Liver (tissue), 9 donors: ENCODE measurements around the gene CNDP2. TPM values are rescaled to one million over a fixed set of nuclear protein-coding genes. Genes with fewer than 3 reads are reported as not detected.

ENCODE experiments used
- DNase-seq: peaks from one replicate; pipeline ENCODE4 v3.0.0-alpha.2; 2017; ENCODE audit warnings: low spot score
- H3K27ac ChIP-seq, 2 donors: one replicate each; pipeline ENCODE4 v1.7.0; 2013; ENCODE audit warnings: inconsistent platforms in 2 of 2, low read length in 2 of 2, control low read depth in 1 of 2, low read depth in 1 of 2, mild to moderate bottlenecking in 1 of 2
- H3K27me3 ChIP-seq, 4 donors: one replicate each; pipeline versions ENCODE4 v1.6.1 to v1.7.0; 2013; ENCODE audit warnings: low read length in 3 of 4, inconsistent platforms in 1 of 4, mild to moderate bottlenecking in 1 of 4, moderate library complexity in 1 of 4; ENCODE audit not compliant: control insufficient read depth in 4 of 4, insufficient read depth in 4 of 4
- H3K36me3 ChIP-seq, 4 donors: one replicate each; pipeline versions ENCODE4 v1.6.1 to v1.7.0; 2013; ENCODE audit warnings: low read length in 3 of 4, mild to moderate bottlenecking in 3 of 4, low read depth in 1 of 4, moderate library complexity in 1 of 4; ENCODE audit not compliant: control insufficient read depth in 4 of 4, insufficient read depth in 3 of 4
- H3K4me1 ChIP-seq, 4 donors: one replicate each; pipeline versions ENCODE4 v1.6.1 to v1.7.0; 2013; ENCODE audit warnings: low read length in 3 of 4, mild to moderate bottlenecking in 3 of 4, moderate library complexity in 1 of 4; ENCODE audit not compliant: control insufficient read depth in 4 of 4, insufficient read depth in 4 of 4
- H3K4me3 ChIP-seq, 3 donors: one replicate each; pipeline versions ENCODE4 v1.6.1 to v1.7.0; 2013; ENCODE audit warnings: low read length in 3 of 3, control low read depth in 1 of 3, low read depth in 1 of 3, mild to moderate bottlenecking in 1 of 3
- H3K9ac ChIP-seq, 2 donors: one replicate each; pipeline ENCODE4 v1.7.0; 2013; ENCODE audit warnings: low read length in 2 of 2, mild to moderate bottlenecking in 2 of 2, moderate library complexity in 2 of 2, control low read depth in 1 of 2, low read depth in 1 of 2
- H3K9me3 ChIP-seq, 4 donors: one replicate each; pipeline versions ENCODE4 v1.6.1 to v1.7.0; 2013; ENCODE audit warnings: low read length in 3 of 4; ENCODE audit not compliant: control insufficient read depth in 4 of 4
- EGR1 ChIP-seq, 2 donors: IDR thresholded peaks; 2 replicates each; pipeline ENCODE4 v1.6.1; 2016 to 2018; ENCODE audit warnings: antibody characterized with exemption in 2 of 2, low read depth in 2 of 2
- GABPA ChIP-seq, 2 donors: IDR thresholded peaks in 1 of 2; conservative IDR thresholded peaks in 1 of 2; 2 replicates each; pipeline ENCODE4 v1.6.1; 2016; ENCODE audit warnings: antibody characterized with exemption in 2 of 2, mild to moderate bottlenecking in 1 of 2, moderate library complexity in 1 of 2
- HNF4A ChIP-seq, 2 donors: conservative IDR thresholded peaks; 2 replicates each; pipeline ENCODE4 v1.6.1; 2016; ENCODE audit warnings: antibody characterized with exemption in 2 of 2, mild to moderate bottlenecking in 2 of 2
- HNF4G ChIP-seq: IDR thresholded peaks from 2 replicates; pipeline ENCODE4 v1.6.1; 2016; ENCODE audit warnings: antibody characterized with exemption
- NR2F2 ChIP-seq: IDR thresholded peaks from 2 replicates; pipeline ENCODE4 v1.6.1; 2016; ENCODE audit warnings: antibody characterized with exemption
- RAD21 ChIP-seq, 2 donors: IDR thresholded peaks; 2 replicates each; pipeline ENCODE4 v1.6.1; 2016; ENCODE audit warnings: antibody characterized with exemption in 2 of 2, mild to moderate bottlenecking in 2 of 2
- RXRA ChIP-seq, 2 donors: IDR thresholded peaks; 2 replicates each; pipeline ENCODE4 v1.6.1; 2017 to 2018; ENCODE audit warnings: antibody characterized with exemption in 2 of 2, mild to moderate bottlenecking in 1 of 2
- SP1 ChIP-seq: IDR thresholded peaks from 2 replicates; pipeline ENCODE4 v1.6.1; 2018; ENCODE audit warnings: antibody characterized with exemption, mild to moderate bottlenecking
- TAF1 ChIP-seq: conservative IDR thresholded peaks from 2 replicates; pipeline ENCODE4 v1.6.1; 2016; ENCODE audit warnings: antibody characterized with exemption, mild to moderate bottlenecking
- YY1 ChIP-seq: IDR thresholded peaks from 2 replicates; pipeline ENCODE4 v1.6.1; 2016; ENCODE audit warnings: antibody characterized with exemption, mild to moderate bottlenecking
- WGBS: extraction: QIAGEN DNeasy Blood & Tissue Kit; methylation state at CpG from one replicate; pipeline ENCODE4 v1.1.7; 2013; 5-methylcytosine and 5-hydroxymethylcytosine counted together
- polyA plus RNA-seq, 2 donors: library from polyadenylated mRNA; stranded (reverse) in 1 of 2; unstranded in 1 of 2; fragments of 200-250 nt in 1 of 2; fragments of >200 nt in 1 of 2; fragmentation: Nextera tagmentation in 1 of 2; extraction: Ambion mirVana in 1 of 2; gene quantifications; one replicate each; pipeline versions ENCODE4 v1.2.1 to v1.2.3, GENCODE V29; 2013 to 2015
- total RNA-seq, 2 donors: library from RNA; depleted of rRNA; stranded (reverse); fragments of >200 nt; gene quantifications; one replicate each; pipeline ENCODE4 v1.2.3, GENCODE V29; 2014
- TF ChIP-seq, protein P1 (sequence below): IDR thresholded peaks from 2 replicates; pipeline ENCODE4 v1.6.1; 2016; ENCODE audit warnings: antibody characterized with exemption, mild to moderate bottlenecking
- TF ChIP-seq, protein P2 (sequence below): IDR thresholded peaks from 2 replicates; pipeline ENCODE4 v1.6.1; 2016; ENCODE audit warnings: antibody characterized with exemption
- TF ChIP-seq, protein P3 (sequence below): IDR thresholded peaks from 2 replicates; pipeline ENCODE4 v1.6.1; 2016; ENCODE audit warnings: antibody characterized with exemption
- donor health status: healthy.
- donor health status: healthy.
- donor health status: healthy.
- donor health status: healthy.
- donor health status: healthy.

CNDP2 gene
- total and polyA plus RNA-seq, 4 donors = 65.5 to 167 (median 141) TPM

DNA sequence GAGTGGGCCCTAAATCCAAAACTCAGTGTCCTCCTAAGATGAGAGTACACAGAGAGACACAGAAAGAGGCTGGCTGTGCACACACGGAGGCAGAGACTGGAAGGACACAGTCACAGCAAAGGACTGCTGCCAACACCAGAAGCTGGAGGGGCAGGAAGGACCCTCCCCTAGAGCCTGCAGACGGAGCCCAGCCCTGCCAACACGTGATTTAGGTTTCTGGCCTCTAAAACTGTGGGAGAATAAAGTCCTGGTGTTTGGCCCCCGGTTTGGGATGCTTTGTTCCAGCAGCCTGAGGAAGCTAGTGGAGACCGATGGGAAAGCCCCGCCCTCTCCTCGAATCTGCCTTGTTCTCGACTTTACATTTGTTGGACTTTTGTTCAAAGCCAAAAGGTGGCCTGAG lies 48.7 kb downstream of the CNDP2 start:
- Histone ChIP-seq H3K4me3 (no peak overlapping the region), H3K27ac (no peak overlapping the region), H3K4me1 (peaks cover 14 to 32% (median 17%) of the 10 kb centered on the region in 4 donors), H3K9ac (no peak overlapping the region), H3K9me3 (peaks cover 0 to 2% (median 0%) of the 10 kb centered on the region in 4 donors), H3K36me3 (no peaks in the 10 kb centered on the region), H3K27me3 (no peaks in the 10 kb centered on the region)
- no peak for TF ChIP-seq RAD21 (IDR thresholded peaks at IDR 0.05)
- no peak for TF ChIP-seq SP1
- TF ChIP-seq, protein P1, sequence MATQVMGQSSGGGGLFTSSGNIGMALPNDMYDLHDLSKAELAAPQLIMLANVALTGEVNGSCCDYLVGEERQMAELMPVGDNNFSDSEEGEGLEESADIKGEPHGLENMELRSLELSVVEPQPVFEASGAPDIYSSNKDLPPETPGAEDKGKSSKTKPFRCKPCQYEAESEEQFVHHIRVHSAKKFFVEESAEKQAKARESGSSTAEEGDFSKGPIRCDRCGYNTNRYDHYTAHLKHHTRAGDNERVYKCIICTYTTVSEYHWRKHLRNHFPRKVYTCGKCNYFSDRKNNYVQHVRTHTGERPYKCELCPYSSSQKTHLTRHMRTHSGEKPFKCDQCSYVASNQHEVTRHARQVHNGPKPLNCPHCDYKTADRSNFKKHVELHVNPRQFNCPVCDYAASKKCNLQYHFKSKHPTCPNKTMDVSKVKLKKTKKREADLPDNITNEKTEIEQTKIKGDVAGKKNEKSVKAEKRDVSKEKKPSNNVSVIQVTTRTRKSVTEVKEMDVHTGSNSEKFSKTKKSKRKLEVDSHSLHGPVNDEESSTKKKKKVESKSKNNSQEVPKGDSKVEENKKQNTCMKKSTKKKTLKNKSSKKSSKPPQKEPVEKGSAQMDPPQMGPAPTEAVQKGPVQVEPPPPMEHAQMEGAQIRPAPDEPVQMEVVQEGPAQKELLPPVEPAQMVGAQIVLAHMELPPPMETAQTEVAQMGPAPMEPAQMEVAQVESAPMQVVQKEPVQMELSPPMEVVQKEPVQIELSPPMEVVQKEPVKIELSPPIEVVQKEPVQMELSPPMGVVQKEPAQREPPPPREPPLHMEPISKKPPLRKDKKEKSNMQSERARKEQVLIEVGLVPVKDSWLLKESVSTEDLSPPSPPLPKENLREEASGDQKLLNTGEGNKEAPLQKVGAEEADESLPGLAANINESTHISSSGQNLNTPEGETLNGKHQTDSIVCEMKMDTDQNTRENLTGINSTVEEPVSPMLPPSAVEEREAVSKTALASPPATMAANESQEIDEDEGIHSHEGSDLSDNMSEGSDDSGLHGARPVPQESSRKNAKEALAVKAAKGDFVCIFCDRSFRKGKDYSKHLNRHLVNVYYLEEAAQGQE = no peak
- TF ChIP-seq, protein P2, sequence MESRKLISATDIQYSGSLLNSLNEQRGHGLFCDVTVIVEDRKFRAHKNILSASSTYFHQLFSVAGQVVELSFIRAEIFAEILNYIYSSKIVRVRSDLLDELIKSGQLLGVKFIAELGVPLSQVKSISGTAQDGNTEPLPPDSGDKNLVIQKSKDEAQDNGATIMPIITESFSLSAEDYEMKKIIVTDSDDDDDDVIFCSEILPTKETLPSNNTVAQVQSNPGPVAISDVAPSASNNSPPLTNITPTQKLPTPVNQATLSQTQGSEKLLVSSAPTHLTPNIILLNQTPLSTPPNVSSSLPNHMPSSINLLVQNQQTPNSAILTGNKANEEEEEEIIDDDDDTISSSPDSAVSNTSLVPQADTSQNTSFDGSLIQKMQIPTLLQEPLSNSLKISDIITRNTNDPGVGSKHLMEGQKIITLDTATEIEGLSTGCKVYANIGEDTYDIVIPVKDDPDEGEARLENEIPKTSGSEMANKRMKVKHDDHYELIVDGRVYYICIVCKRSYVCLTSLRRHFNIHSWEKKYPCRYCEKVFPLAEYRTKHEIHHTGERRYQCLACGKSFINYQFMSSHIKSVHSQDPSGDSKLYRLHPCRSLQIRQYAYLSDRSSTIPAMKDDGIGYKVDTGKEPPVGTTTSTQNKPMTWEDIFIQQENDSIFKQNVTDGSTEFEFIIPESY = no peak
- TF ChIP-seq NR2F2 = no peak
- TF ChIP-seq HNF4G = no peak
- TF ChIP-seq, protein P3, sequence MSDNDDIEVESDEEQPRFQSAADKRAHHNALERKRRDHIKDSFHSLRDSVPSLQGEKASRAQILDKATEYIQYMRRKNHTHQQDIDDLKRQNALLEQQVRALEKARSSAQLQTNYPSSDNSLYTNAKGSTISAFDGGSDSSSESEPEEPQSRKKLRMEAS = no peak
- no peak for TF ChIP-seq TAF1
- no peak for TF ChIP-seq YY1
- WGBS = 85% methylated on average over 8 of the region's 8 CpGs
- DNase-seq = no peak

DNA sequence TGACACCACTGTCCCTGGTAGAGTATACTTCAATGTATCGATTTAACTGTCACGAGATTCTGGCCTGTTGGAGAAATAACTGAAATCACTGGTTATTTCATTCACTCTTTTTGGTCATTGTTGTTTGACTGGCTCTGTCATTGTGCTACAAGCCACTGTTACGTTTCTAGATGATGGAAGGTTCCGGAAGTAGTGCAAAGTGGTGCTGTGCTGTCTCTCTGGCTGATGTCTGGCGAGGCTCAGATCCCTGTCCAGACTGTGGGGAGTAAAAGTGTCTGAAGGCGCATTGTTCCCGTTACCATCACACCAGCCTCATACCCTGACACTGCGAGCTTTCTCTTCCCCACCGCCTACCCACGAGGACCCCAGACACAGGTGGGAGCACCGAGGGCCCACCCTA lies 49.8 kb downstream of the CNDP2 start:
- Histone ChIP-seq H3K4me3 (no peak overlapping the region), H3K9me3 (peaks cover 0 to 2% (median 0%) of the 10 kb centered on the region in 4 donors), H3K27ac (no peak overlapping the region), H3K36me3 (no peaks in the 10 kb centered on the region), H3K4me1 (peaks cover 13 to 26% (median 17%) of the 10 kb centered on the region in 4 donors), H3K9ac (no peak overlapping the region), H3K27me3 (no peaks in the 10 kb centered on the region)
- WGBS = 96% methylated on average over 11 of the region's 11 CpGs
- TF ChIP-seq EGR1 (IDR thresholded peaks at IDR 0.05; ENCODE audit: low read depth in 2 of 2) (no peak), RXRA (IDR thresholded peaks at IDR 0.05) (no peak), HNF4G (no peak), GABPA (IDR thresholded peaks at IDR 0.05 in 1 of 2, conservative IDR thresholded peaks at IDR 0.05 in 1 of 2) (no peak), HNF4A (conservative IDR thresholded peaks at IDR 0.05) (no peak)
- TF ChIP-seq, protein P2 = no peak
- TF ChIP-seq, protein P3 = no peak
- DNase-seq = no peak
